Stimulated activated CD4-positive, alpha-beta T cell treated with anti-CD3 and anti-CD28 coated beads, TNF-alpha, amount 100 ng/mL, for 24 hours (primary cell): ENCODE data around the gene SCN9A.

Experiments
- DNase-seq, 3 experiments: peaks; one replicate each; pipeline ENCODE4 v3.0.0-alpha.2; 2020; ENCODE audit warnings: low read depth in 3 of 3

Gene SCN9A

DNA sequence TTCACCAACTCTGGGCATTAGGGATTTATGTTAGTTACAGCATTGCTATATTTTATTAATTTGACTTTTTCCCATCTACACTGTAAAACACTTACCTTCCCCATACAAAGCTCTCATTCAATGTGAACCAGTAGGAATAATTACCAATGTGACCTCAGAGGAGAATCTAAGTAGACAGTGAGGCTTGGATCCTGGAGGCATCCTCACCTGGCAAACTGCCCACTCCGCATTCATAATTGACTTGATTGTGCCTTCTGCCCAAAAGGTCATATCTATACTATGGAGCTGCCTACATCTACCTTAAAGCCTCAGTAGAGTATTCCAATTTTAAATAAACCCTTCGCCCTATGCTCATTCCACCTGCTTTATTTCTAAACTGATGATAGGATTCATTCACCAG lies 202.5 kb downstream of the SCN9A start:
- no peak for DNase-seq

DNA sequence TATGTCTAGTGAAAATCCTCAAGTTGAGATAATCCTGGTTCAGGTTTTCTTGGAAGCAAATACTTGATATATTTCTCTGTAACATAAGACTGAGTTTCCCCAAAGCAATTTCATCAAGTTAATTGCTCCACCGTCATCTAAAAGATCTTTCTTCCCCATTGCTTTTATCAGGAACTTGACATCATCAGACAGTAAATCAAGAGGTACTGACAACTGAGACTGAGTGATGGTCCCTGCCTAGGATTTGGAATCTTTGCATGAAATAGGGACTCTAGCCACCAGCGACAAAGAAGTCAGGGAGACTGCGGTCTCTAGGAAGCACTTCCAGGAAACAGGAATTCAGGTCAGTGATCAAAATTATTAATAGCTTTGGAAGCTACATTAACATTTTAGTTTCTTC lies 204.5 kb downstream of the SCN9A start:
- DNase-seq, result no peak

DNA sequence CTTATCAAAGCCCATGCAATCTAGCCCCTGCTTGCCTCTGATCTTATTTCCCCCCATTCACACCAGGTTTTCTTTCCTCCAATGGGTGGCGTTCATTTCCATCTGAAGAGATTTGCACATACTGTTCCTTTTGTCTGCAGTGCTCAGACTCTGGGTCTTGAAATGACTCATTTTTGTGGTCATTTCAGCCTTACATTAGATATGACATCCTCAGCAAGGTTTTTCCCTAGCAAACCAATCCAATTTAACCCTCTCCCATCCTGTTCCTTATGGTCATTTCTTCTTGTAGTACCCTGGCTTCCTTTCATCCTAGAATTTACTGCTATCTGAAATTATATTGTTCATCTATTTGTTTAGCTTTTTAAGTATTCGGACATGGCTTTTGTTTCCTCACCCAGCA lies 205.4 kb downstream of the SCN9A start:
- DNase-seq, result no peak

DNA sequence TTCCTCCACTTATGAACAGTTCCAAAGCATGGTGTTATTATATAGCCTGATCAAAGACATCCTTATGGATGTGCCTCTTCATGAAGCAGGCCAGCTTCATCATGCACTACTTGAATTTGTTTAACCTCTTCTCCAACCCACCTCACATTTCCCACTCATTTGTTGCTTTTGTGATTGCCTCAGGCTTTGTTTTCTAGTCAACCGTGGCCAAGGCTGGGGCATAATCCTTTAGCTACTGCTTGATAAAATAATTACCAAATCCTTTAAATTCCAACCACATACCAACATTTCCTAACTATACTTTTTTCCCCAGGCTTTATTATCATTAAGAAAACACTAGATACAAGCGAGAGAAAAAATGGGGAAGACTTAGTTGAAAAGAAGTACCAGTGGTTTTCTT lies 208.3 kb downstream of the SCN9A start:
- DNase-seq, result no peak

DNA sequence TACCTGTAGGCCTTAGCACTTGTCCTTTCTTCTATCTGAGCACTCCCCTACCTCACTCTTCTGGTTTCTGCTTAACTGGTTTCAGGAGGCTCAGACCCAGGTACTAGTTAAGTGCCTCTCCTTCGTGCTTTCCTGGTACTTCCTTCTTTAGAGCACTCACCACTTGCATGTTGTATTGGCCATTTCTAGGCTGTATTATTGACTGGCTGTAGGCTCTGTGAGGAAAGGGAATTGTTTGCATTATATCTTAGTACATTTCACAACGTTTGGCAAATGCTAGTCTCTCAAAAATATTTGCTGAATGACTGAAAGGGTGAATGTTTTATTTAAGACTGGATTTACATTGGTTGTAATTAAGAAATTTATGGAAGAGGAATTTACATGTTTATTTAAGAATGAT lies 212.0 kb downstream of the SCN9A start:
- DNase-seq, result no peak

DNA sequence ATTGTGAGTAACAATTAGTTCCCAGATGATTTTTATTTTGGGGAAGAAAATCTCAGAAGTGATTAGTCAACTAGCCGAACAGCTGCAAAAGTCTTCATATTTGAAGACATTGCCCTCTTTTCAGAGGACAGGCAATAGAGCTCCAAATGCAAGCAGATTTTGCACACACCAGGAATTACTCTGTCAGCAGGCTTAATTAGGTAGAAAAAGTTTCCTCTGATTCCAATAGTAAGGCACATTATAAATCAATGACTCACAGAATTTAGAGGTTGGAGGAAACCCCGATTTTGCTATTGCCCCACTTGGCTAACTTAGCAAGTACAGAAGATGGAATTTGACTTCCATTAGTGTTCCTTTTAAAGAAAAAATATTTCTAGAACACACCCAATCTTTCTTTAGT lies 217.2 kb downstream of the SCN9A start:
- no peak for DNase-seq

DNA sequence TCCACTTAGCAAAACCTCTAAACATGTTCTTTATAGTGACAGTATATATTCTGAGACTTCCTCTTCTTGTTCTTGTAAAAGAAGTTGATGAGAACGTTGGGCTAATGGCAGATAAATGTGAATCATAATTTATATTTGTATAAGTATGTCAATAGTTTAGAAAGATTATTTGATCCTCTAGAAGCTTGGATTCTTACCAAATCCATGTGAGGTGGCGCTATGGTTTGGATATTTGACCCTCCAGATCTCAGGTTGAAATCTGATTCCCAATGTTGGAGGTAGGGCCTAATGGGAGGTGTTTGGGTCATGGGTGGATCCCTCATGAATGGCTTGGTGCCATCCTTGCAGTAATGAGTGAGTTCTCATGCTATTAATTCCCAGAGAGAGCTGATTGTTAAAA lies 218.2 kb downstream of the SCN9A start:
- no peak for DNase-seq

DNA sequence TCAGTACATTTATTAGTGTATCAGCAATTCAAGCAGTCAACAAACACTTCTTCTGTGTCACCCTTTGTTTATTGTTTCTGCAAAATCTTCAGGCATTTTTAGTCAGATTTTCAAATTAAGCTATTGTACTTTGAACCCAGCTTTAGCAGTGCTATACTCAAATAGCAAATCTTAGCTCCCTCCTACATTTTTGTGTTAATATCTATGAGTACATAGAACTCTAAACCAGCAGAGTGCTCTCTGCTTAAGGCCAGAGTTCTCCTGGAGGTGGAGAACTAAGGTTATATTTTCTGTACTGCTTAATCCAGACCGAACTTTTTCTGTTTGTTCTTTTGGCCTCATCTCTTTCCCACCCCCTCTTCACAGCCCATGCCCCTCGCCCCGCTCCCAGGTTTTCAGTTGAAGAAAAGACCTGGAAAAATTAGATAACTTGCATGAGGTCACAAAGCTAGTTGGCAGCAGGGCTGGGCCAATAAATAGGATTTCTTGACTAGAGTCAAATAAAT lies 218.7 kb downstream of the SCN9A start:
- no peak for DNase-seq

DNA sequence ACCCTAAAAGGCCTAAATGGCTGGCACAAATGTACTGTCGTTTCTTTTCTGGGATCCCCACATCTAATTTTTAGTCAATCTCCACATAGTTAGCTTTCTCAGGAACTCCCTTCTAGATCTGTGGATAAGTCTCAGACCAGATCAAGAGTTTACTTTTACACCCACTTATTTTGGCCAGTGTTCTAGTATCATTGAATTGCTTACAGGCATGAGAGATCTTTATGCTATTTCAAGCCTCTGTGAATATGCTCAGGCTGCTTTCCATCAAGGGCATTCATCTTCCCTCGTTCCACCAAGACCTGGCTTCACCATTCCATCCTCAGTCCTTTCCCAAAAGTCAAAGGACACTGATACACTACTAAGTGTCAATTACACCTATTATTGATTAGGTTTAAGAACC lies 220.2 kb downstream of the SCN9A start:
- DNase-seq, result no peak

DNA sequence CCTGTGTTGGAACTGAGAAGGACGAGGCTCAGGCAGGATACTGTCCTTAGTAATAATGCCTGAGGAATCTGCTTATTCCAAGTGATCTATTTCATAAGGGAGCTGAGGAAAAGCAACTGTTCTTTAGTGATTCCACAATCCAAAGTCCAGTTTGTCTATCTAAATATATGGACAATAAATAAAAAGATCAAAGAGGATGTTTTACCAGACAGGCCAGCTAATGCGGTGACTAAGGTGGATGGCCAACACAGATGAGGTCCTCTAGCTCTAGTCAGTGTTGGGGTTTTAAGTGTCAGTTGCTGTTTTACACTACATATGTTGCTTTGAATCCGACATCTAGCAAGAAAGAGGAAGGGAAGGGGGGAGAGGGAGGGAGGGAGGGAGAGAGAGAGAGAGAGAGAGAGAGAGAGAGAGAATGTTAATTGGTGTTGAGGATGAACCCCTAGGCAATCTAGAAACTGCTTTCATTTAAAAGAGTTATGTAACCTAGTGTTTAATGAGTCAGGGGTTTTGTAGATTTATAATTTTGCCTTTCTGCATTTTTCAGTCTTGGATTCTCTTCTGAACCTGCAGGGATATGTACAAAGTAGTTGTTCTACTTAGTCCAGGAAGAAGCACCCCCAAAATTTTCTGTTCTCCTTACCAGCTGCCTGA lies 220.9 kb downstream of the SCN9A start:
- DNase-seq, result no peak

DNA sequence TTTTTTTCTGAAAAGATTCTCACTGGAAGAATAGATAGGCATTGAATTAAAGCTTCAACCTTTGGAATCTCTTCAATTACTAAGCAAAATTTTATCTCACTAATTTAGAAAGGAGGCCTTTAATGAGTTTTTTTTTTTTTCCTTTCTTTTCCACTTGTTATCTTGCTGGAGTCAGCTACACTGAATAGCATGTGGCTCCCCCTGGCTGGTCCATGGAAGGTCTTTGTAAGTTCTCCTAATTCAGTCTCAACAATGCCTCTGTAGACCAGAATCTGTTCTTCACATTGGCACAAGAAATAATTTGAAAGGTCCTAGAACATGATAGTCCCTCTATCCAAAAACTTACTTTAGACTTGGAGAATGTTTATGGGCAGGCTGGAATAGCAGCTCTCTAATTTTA lies 223.7 kb downstream of the SCN9A start:
- no peak for DNase-seq

DNA sequence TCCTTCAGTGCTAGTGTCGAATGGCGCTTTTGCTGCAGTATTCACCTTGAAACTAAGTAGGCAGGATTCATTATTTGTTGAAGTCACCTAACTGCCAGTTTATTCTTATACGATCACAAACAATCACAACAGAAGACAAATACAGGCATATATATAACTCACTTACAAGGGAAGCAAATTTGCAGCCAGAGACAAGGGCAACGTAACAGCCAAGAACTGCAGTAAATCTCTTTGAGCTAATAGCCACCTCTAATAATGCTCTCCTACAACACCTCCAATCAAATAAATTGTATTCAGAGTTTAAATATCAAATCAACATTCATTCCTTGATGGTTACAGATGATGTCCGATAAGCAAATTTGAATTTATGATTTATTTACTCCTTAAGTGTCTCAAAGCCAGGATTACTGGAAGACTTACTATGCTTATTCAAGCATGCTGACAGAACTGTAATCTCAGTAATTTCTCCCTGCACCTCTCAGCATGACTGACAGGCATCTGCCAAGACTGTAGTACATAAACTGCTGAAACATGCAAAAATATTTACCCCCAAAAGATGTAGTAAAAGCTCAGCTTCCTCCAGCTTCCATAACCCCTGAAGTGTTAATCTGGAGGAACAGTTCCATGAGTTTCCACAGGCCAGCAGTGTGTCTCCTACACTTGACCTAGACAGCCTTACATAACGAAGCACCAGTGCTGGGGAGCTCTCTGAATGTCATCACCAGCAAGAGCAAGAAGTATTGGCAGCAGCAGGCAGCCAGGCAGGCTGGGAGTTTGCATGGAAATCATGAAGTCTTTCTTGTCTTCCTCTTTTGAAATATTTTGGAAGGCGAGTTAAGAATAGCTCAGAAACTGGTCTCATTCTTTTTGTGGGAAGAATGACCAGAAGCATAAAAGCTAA lies 227.0 kb downstream of the SCN9A start:
- no peak for DNase-seq

DNA sequence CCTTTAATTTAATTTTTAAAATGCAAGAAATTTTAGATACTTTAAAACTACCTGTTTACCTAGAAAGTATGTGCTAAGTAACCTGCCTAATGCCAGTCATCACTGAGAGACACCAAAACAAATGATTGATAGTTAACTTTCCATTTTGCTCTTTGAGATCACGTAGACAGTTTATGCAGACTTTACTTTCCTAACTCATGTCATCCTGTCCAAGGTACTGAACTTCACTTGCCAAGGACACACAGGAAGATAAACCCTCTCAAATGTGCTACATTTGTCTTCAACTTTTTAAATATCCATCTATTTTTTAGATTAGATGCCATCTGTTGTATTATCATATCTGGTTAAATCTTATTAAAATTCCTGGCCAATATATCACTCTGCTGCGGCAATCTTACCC lies 227.9 kb downstream of the SCN9A start:
- no peak for DNase-seq
